ENCODE measurements around the gene SIVA1. TPM values are rescaled to one million over a fixed set of nuclear protein-coding genes. Genes with fewer than 3 reads are reported as not detected.

Gene SIVA1
- total RNA-seq, 1 experiment from 2014 or later = 128 TPM

- TF ChIP-seq ATF6 (CRISPR knock-in tag; IDR thresholded peaks at IDR 0.05) (no peak), TCF7 (CRISPR knock-in tag; IDR thresholded peaks at IDR 0.05; ENCODE audit: low read depth) (no peak), ZNF425 (CRISPR knock-in tag; conservative IDR thresholded peaks at IDR 0.05) (no peak), HMGA2 (CRISPR knock-in tag; IDR thresholded peaks at IDR 0.05) (no peak), ZNF423 (CRISPR knock-in tag; IDR thresholded peaks at IDR 0.05) (no peak)
Observed at GRCh38 chr14:104779776-104780512, 27.0 kb downstream of the SIVA1 start (continued).

GRCh38 chr14:104780513-104781030, 27.6 kb downstream of the SIVA1 start:
- ChIA-PET CTCF (interaction anchor here (0.8 to 6.1 kb wide), 5 partner anchors 8 to 46 kb away, joined by 3 to 55 read pairs (median 4); no protein-coding TSS in a partner anchor), POLR2A (no interaction called here)
- no peak overlapping the region for H3K4me3 Mint-ChIP-seq
- H3K27ac Mint-ChIP-seq = no peak overlapping the region
- no peaks in the 10 kb centered on the region for H3K27me3 Mint-ChIP-seq (ENCODE audit: low read depth)
- DNase-seq (ENCODE audit: low spot score) (no peak), ATAC-seq (no peak)
- H3K36me3 Mint-ChIP-seq = peaks cover 2% of the 10 kb centered on the region; the same call in 1 of the 2 replicates
- no peak for TF ChIP-seq ZNF138 (CRISPR knock-in tag; conservative IDR thresholded peaks at IDR 0.05)
- no peaks in the 10 kb centered on the region for H3K4me1 Mint-ChIP-seq
- H3K9me3 Mint-ChIP-seq = no peaks in the 10 kb centered on the region

GRCh38 chr14:104781271-104782077, 28.5 kb downstream of the SIVA1 start:
- H3K36me3 Mint-ChIP-seq = peaks cover 2% of the 10 kb centered on the region; the same call in 1 of the 2 replicates
- ATAC-seq (no peak), DNase-seq (ENCODE audit: low spot score) (no peak)
- H3K4me3 Mint-ChIP-seq = no peak overlapping the region
- CTCF ChIA-PET = interaction anchor here (0.8 to 6.1 kb wide), 4 partner anchors 9 to 45 kb away, joined by 3 to 55 read pairs (median 4); no protein-coding TSS in a partner anchor
- no peaks in the 10 kb centered on the region for H3K4me1 Mint-ChIP-seq
- H3K27me3 Mint-ChIP-seq (ENCODE audit: low read depth) = no peaks in the 10 kb centered on the region
- H3K9me3 Mint-ChIP-seq = no peaks in the 10 kb centered on the region
- H3K27ac Mint-ChIP-seq = no peak overlapping the region
- POLR2A ChIA-PET = no interaction called here
- TF ChIP-seq STAT6 (CRISPR knock-in tag; conservative IDR thresholded peaks at IDR 0.05; ENCODE audit: low read depth) (no peak), PREB (CRISPR knock-in tag; IDR thresholded peaks at IDR 0.05; ENCODE audit: borderline replicate concordance) (no peak), GABPB1 (CRISPR knock-in tag; IDR thresholded peaks at IDR 0.05) (no peak), TEAD1 (CRISPR knock-in tag; IDR thresholded peaks at IDR 0.05) (no peak), PRRX2 (CRISPR knock-in tag; IDR thresholded peaks at IDR 0.05) (no peak), ZNF423 (CRISPR knock-in tag; IDR thresholded peaks at IDR 0.05) (no peak), ZMAT4 (CRISPR knock-in tag; IDR thresholded peaks at IDR 0.05) (no peak), ARID4B (CRISPR knock-in tag; IDR thresholded peaks at IDR 0.05; ENCODE audit: borderline replicate concordance) (no peak), CREM (CRISPR knock-in tag; IDR thresholded peaks at IDR 0.05) (no peak), TEAD4 (CRISPR knock-in tag; IDR thresholded peaks at IDR 0.05) (no peak), ETV6 (CRISPR knock-in tag; IDR thresholded peaks at IDR 0.05) (no peak), OVOL2 (CRISPR knock-in tag; IDR thresholded peaks at IDR 0.05; ENCODE audit: borderline replicate concordance) (no peak), ZNF416 (CRISPR knock-in tag; IDR thresholded peaks at IDR 0.05) (no peak)
